Suprapubic skin (tissue), 3 donors: Measurements from ENCODE around the gene ARID1B.

ENCODE experiments used
- CTCF ChIP-seq, 2 donors: fragments of 200-600 bp in 1 of 2; fragments of 450-650 bp in 1 of 2; sonication (generic) in 1 of 2; IDR thresholded peaks; one replicate each; pipeline ENCODE4 v1.5.1; 2016 to 2019; ENCODE audit warnings: antibody characterized with exemption in 2 of 2, mild to moderate bottlenecking in 1 of 2, moderate library complexity in 1 of 2
- POLR2A ChIP-seq, 2 donors: fragments of 450-650 bp; IDR thresholded peaks; one replicate each; pipeline ENCODE4 v1.6.1; 2017; ENCODE audit warnings: antibody characterized with exemption in 2 of 2, mild to moderate bottlenecking in 2 of 2, moderate library complexity in 2 of 2

GRCh38 chr6:157187182-157188083, 410.3 kb downstream of the ARID1B start:
- TF ChIP-seq CTCF (IDR thresholded peaks at IDR 0.05) (no peak), POLR2A (IDR thresholded peaks at IDR 0.05) (no peak)
